Measurements from ENCODE around the gene BPNT1.
"Not testable (repeated sequence)": the region's sequence is repeated elsewhere in the genome, so short reads cannot be mapped to it uniquely, and the experiment has no call there.

The BPNT1 gene

DNA sequence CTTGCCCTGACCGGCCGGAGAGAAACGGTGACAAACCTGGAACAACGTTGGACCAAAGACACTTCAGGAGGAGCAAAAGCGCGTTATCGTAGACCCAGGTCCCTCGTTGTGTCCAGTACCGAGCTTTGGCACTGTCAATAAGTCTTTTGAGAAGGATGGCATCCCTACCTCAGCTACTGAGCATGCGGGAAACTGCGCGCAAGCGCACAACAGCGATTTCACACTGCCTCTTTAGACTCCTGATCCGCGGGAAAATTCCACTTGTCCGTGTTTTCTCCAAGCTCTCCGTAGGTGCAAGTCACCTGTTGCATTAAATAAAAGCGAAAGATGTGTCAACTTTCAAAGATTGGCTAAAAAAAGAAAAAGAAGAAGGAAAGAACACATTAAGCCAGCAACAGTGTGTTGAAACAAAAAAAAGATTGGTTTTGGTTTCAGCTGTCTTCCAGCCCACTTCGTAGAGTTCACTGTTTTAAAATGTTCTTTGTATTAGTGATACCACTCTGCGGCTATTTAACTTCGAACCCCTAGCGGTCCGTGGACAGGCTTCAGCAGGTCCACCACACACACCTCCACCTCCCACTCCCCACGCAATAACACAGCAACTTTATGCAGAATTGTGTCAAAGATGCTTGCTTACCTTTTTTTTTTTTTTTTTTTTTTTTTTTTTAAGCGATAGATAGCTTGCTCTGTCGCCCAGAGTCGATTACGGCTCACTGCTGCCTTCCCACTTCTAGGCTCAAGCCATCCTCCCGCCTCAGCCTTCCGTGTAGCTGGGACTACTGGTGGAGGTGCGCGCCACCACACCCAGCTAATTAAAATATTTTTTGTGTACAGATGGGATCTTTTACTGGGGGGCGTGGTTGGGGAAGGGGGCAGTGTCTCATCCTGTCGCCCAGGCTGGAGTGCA lies at the start of gene BPNT1:
BPNT1 (minus strand) TSS at position 139 of the 907 bp plus-strand sequence. CDS start 9,942 bp downstream, outside the sequence.
- DNase-seq (ENCODE audit: low read depth): peak; percentile 68

GRCh38 chr1:220137019-220137786 lies 47.6 kb upstream of the BPNT1 start:
- DNase-seq (ENCODE audit: low read depth): no peak

GRCh38 chr1:220135755-220136154 lies 46.2 kb upstream of the BPNT1 start:
- DNase-seq (ENCODE audit: low read depth): no peak

DNA sequence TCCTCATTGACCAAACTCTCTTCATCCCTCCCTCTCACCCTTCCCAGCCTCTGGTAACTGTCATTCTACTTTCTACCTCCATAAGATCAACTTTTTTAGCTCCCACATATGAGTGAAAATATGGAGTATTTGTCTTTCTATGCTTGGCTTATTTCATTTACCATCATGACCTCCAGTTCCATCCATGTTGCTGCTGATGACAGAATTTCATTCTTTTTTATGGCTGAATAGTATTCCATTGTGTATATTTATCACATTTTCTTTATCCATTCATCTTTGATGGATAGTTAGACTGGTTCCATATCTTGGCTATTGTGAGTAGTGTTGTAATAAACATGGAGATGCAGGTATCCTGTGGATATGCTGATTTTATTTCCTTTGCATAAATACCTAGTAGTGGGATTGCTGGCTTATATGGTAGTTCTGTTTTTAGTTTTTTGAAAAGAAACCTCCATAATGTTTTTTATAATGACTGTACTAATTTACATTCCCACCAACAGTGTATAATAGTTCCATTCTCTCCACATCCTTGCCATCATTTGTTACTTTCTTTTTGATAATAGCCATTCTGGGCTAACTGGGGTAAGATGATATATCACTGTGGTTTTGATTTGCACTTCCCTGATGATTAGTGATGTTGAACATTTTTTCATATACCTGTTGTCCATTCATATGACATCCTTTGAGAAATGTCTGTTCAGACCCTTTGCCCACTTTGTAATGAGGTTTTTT lies 40.1 kb upstream of the BPNT1 start:
- DNase-seq (ENCODE audit: low read depth): no peak

DNA sequence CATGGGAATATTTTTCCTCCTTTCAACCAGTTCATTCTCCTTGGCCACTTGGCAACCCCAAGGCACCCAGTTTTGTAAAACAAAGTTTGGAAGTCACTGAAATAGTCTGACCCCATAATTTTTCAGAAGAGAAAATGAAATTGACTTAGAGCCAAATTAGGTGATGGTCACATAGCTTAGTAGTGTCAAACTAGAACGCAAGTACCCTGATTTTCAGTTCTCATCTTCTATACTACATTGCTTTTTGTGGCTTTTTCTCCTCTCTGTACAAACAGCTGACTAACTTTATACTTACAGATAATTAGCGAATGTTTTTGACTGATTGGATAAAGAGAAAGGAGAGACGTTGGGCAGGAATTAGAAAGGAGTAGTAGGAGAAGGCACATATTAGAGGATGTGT lies 37.5 kb upstream of the BPNT1 start:
- DNase-seq (ENCODE audit: low read depth): no peak

GRCh38 chr1:220124542-220124941 lies 35.0 kb upstream of the BPNT1 start:
- peak; percentile 60 for DNase-seq (ENCODE audit: low read depth)

GRCh38 chr1:220123889-220124288 lies 34.3 kb upstream of the BPNT1 start:
- DNase-seq (ENCODE audit: low read depth): no peak

GRCh38 chr1:220123066-220123465 lies 33.5 kb upstream of the BPNT1 start:
- no peak for DNase-seq (ENCODE audit: low read depth)

DNA sequence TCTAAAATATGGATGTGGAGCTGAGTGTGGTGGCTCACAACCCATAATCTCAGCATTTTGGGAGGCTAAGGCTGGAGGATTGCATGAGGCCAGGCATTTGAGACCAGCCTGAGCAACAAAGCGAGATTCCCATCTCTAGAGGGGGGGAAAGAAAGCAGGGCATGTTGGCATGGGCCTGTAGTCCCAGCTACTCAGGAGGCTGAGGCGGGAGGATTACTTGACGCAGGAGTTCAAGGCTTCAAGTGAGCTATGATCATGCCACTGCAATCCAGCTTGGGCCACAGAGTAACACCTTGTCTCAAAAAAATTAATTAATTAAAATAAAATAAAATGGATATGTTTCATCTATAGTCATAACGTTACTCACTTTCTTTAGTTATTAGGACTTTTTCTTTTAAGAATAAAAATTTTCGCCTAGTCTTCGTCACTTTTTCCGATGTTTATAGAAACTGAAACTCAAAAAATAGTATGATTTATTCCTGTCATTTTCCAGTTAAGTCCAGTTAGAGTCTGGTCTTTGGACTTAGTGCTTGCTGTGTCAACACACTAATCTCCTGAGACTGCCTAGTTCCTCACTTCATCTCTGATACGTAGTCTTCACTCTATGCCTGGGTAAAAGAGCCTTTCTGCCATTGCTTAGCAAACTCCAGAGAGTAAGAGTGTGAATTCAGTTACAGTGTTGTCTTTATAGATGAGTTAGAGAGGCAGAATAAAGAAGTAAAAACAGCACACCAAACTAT lies 32.4 kb upstream of the BPNT1 start:
- DNase-seq (ENCODE audit: low read depth): no peak

DNA sequence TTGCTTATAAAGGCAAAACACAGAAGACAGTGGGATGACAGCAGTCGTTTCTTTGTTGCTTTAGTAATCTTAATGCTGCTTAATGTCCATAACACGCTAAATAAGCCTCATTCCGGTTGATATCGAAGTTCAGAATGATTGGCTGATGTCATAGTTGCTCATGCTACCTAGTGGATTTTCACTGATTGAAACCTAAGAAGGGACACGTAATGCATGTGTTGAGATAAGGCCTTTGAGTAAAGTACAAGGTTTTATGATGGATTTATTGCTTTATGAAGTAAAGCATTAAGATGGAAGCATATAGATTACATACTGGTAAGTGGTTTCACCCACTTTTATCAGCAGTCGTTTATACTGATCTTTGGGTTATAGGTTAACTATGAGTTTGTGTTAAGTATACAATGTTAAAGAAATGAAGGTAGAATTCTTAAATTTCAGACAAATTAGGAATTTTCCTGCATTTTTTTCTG lies 29.5 kb upstream of the BPNT1 start:
- no peak for DNase-seq (ENCODE audit: low read depth)

- no peak for DNase-seq (ENCODE audit: low read depth)
Measured at GRCh38 chr1:220113136-220113695, 23.6 kb upstream of the BPNT1 start.

DNA sequence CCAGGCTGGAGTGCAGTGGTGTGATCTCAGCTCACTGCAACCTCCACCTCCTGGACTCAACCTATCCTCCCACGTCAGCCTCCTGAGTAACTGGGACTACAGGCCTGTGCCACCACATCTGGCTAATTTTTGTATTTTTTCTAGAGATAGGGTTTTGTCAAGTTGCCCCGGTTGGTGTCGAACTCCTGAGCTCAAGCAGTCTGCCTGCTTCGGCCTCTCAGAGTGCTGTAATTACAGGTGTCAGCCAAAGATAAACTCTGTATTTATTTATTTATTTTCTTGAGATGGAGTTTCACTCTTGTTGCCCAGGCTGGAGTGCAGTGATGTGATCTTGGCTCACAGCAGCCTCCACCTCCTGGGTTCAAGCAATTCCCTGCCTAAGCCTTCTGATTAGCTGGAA lies 23.0 kb upstream of the BPNT1 start:
- not testable (repeated sequence) for DNase-seq (ENCODE audit: low read depth)

GRCh38 chr1:220110473-220110872 lies 20.9 kb upstream of the BPNT1 start:
- not testable (repeated sequence) for DNase-seq (ENCODE audit: low read depth)

DNA sequence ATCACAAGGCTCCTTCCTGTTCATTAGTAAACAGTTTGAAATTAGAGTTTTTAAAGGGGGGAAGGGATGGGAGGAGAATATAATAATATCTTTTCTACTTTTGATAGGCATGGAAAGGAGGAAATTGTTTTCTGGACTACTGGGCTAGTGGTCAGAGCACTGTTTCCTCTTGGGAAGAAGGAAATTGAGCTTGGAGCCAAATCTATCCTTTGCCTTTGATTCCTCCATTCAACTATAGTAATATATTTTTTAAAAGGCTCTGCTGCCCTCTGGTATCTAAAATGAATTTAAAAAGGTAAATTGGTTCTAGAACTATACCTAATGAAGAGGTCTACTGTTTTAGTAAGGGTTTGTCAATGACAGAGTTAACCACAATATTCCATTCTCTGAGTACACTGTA lies 10.2 kb upstream of the BPNT1 start:
- no peak for DNase-seq (ENCODE audit: low read depth)

GRCh38 chr1:220094016-220094911 lies 4.7 kb upstream of the BPNT1 start, which contains the start of gene IARS2:
TSS of gene IARS2 (plus strand) at chr1:220094132. CDS start at chr1:220094217, 85 bp downstream.
- DNase-seq (ENCODE audit: low read depth): peak; percentile 26

- DNase-seq (ENCODE audit: low read depth): no peak
Measured at GRCh38 chr1:220093361-220094015, 3.9 kb upstream of the BPNT1 start.

DNA sequence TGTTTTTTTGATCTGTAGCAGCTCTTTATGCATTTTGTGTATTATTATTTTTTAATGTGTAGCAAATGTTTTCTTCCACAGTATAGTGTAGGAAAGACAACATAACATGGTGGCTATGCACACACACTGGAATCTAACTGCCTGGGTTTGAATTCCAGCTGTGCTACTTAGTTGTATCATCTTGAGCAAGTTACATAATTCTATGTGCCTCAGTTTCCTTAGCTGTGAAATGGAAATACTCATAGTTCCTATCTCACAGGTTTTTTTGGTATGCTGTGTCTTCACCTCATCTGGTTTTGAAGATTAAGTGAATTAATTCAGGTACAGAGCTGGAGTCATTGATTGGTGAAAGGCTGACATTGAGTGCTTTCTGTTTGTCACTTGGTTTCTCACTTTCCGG lies 3.1 kb upstream of the BPNT1 start:
- no peak for DNase-seq (ENCODE audit: low read depth)

- DNase-seq (ENCODE audit: low read depth): not testable (repeated sequence)
Measured at GRCh38 chr1:220086261-220086686, 3.3 kb downstream of the BPNT1 start.

DNA sequence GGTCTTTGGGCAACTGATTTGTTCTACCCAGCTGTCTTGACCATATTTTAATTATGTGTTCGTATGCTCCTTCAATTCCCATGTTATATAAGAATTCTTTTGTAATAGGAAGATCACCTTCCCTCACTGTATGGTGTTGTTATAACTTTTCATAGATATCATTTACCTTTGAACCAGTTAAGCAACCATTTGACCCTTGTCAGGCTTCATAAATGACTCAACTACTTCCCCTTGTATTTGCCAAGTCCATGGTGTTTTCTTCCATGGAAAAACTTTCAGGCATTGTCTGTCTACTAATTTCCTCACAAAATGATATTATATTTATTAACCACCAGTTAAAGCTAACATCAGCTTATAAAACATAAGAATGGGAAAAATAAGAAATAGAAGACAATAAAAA lies 5.1 kb downstream of the BPNT1 start:
- DNase-seq (ENCODE audit: low read depth): no peak
